Measurements from ENCODE around the gene FKBP15.

The FKBP15 gene, protein sequence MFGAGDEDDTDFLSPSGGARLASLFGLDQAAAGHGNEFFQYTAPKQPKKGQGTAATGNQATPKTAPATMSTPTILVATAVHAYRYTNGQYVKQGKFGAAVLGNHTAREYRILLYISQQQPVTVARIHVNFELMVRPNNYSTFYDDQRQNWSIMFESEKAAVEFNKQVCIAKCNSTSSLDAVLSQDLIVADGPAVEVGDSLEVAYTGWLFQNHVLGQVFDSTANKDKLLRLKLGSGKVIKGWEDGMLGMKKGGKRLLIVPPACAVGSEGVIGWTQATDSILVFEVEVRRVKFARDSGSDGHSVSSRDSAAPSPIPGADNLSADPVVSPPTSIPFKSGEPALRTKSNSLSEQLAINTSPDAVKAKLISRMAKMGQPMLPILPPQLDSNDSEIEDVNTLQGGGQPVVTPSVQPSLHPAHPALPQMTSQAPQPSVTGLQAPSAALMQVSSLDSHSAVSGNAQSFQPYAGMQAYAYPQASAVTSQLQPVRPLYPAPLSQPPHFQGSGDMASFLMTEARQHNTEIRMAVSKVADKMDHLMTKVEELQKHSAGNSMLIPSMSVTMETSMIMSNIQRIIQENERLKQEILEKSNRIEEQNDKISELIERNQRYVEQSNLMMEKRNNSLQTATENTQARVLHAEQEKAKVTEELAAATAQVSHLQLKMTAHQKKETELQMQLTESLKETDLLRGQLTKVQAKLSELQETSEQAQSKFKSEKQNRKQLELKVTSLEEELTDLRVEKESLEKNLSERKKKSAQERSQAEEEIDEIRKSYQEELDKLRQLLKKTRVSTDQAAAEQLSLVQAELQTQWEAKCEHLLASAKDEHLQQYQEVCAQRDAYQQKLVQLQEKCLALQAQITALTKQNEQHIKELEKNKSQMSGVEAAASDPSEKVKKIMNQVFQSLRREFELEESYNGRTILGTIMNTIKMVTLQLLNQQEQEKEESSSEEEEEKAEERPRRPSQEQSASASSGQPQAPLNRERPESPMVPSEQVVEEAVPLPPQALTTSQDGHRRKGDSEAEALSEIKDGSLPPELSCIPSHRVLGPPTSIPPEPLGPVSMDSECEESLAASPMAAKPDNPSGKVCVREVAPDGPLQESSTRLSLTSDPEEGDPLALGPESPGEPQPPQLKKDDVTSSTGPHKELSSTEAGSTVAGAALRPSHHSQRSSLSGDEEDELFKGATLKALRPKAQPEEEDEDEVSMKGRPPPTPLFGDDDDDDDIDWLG

DNA sequence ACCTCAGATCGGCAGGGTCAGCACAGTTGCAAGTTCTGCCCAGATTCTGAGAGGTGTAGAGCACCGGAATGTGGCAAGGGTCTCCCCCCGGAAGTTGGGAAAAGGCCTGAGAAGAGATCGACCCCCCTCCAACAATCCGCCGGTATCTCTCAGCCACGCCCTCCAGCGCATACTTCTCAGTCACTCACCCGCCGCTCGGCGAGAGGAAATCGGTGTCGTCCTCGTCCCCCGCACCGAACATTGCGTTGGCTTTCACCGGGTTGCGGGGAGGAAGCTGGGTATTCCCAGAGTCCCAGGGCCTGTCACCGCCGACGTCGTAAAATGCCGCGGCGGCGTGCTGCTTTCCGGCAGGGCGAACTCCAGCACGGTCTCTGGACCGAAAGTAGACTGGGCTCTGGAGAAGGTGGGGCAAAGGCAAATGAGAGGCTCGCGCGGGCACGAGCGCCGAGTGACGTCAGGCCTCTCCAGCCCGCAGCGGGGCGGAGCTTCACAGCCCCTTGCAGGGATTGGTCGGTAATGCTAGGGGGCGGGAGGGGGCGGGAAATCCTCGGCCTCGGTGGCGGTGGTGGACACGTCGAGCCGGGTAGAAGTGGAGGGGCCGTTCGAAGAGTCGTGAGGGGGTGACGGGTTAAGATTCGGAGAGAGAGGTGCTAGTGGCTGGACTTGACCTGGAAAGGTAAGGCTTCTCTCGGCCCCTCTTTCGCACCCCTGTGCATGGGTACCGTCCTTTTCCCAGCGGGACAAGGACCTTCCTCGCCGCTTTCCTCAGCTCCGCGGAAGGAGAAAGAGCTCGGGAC, at the start of gene FKBP15, which contains the start of gene SLC31A1:
FKBP15 (minus strand) TSS at position 275 of the 797 bp plus-strand sequence; CDS start at position 241, 34 bp downstream.
SLC31A1 (plus strand) TSS at position 542 of the 797 bp plus-strand sequence. CDS start 34,605 bp downstream, outside the sequence.
- peak within 1 kb of the TSS; percentile 95 for H3K4me3 ChIP-seq (ENCODE audit: low read depth, low read length)
- no peak for TF ChIP-seq CTCF (IDR thresholded peaks at IDR 0.05; ENCODE audit: low read depth, low read length)

- H3K4me3 ChIP-seq (ENCODE audit: low read depth, low read length), result no peak overlapping the region
- no peak for TF ChIP-seq CTCF (IDR thresholded peaks at IDR 0.05; ENCODE audit: low read depth, low read length)
Measured at GRCh38 chr9:113269871-113270270, 48.8 kb upstream of the FKBP15 start.

GRCh38 chr9:113269355-113269754, 48.3 kb upstream of the FKBP15 start:
- H3K4me3 ChIP-seq (ENCODE audit: low read depth, low read length), result no peak overlapping the region
- no peak for TF ChIP-seq CTCF (IDR thresholded peaks at IDR 0.05; ENCODE audit: low read depth, low read length)

- TF ChIP-seq CTCF (IDR thresholded peaks at IDR 0.05; ENCODE audit: low read depth, low read length), result no peak
Measured at GRCh38 chr9:113267911-113268566, 47.0 kb upstream of the FKBP15 start.

GRCh38 chr9:113266174-113266573, 45.1 kb upstream of the FKBP15 start:
- no peak for TF ChIP-seq CTCF (IDR thresholded peaks at IDR 0.05; ENCODE audit: low read depth, low read length)
- no peak overlapping the region for H3K4me3 ChIP-seq (ENCODE audit: low read depth, low read length)

More at GRCh38 chr9:113267911-113268566, 47.0 kb upstream of the FKBP15 start:
- no peak overlapping the region for H3K4me3 ChIP-seq (ENCODE audit: low read depth, low read length)

Measured in WI38 (cell line).